ENCODE results near the gene NDUFAF5.
A peak's percentile ranks its signal among the peaks of the same experiment; 100 is the strongest.

Gene NDUFAF5

GRCh38 chr20:13868331-13868730 is 83.5 kb downstream of the NDUFAF5 start:
- DNase-seq (ENCODE audit: low read depth in 1 of 2, low spot score in 1 of 2), result peak; percentile 87 to 88
- 0 out of 2 replicates have a peak, but pooled peaks have one; percentile 53 for TF ChIP-seq POLR2AphosphoS5 (IDR thresholded peaks at IDR 0.05; ENCODE audit: low read depth)
- peak; percentile 34; the same call in 1 of the 2 replicates for TF ChIP-seq SPI1 (IDR thresholded peaks at IDR 0.05; ENCODE audit: borderline replicate concordance, low read depth)
- 0 out of 2 replicates have a peak, but pooled peaks have one; percentile 42 for TF ChIP-seq GABPA (IDR thresholded peaks at IDR 0.05; ENCODE audit: low read depth)
- TF ChIP-seq, protein P1, sequence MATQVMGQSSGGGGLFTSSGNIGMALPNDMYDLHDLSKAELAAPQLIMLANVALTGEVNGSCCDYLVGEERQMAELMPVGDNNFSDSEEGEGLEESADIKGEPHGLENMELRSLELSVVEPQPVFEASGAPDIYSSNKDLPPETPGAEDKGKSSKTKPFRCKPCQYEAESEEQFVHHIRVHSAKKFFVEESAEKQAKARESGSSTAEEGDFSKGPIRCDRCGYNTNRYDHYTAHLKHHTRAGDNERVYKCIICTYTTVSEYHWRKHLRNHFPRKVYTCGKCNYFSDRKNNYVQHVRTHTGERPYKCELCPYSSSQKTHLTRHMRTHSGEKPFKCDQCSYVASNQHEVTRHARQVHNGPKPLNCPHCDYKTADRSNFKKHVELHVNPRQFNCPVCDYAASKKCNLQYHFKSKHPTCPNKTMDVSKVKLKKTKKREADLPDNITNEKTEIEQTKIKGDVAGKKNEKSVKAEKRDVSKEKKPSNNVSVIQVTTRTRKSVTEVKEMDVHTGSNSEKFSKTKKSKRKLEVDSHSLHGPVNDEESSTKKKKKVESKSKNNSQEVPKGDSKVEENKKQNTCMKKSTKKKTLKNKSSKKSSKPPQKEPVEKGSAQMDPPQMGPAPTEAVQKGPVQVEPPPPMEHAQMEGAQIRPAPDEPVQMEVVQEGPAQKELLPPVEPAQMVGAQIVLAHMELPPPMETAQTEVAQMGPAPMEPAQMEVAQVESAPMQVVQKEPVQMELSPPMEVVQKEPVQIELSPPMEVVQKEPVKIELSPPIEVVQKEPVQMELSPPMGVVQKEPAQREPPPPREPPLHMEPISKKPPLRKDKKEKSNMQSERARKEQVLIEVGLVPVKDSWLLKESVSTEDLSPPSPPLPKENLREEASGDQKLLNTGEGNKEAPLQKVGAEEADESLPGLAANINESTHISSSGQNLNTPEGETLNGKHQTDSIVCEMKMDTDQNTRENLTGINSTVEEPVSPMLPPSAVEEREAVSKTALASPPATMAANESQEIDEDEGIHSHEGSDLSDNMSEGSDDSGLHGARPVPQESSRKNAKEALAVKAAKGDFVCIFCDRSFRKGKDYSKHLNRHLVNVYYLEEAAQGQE (IDR thresholded peaks at IDR 0.05; ENCODE audit: insufficient replicate concordance, low read depth), result no peak
- Histone ChIP-seq H3K27ac (replicated peaks) (peak overlapping the region; percentile 75), H3K27me3 (ENCODE audit: insufficient read depth, poor library complexity, severe bottlenecking) (no peaks in the 10 kb centered on the region), H3K4me3 (replicated peaks; ENCODE audit: insufficient read depth, low read length) (no peak overlapping the region)

DNA sequence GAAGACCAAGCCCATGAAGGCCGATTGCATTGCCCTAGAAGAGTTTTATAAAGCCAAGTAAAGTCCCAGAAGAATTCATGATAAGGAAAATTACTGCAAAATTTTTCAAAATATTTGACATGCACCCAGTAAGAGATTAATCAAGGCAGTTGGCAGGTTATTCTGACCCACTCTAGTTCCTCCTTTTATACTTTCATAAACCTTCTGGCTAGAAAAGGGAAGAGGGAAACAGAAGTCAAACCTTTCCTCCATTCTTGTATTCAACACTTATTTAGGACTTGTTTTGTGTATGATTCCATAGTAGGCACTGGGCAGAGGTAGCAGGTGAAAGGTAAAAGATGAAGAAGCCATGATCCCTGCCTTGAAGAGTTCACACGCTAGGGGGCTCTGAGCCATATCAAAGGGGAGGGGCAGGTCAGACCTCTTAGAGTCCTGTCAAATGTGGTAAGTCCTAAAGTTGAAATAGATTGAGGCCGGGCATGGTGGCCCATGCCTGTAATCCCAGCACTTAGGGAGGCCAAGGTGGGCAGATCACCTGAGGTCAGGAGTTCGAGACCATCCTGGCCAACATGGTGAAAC is 85.4 kb downstream of the NDUFAF5 start:
- H3K27ac ChIP-seq (replicated peaks), result peak overlapping the region; percentile 75
- no peak overlapping the region for H3K4me3 ChIP-seq (replicated peaks; ENCODE audit: insufficient read depth, low read length)
- peak in 1 of 2 experiments; percentile 25 for DNase-seq (ENCODE audit: low read depth in 1 of 2, low spot score in 1 of 2)
- TF ChIP-seq SPI1 (IDR thresholded peaks at IDR 0.05; ENCODE audit: borderline replicate concordance, low read depth) (peak; percentile 85), GABPA (IDR thresholded peaks at IDR 0.05; ENCODE audit: low read depth) (no peak)
- no peaks in the 10 kb centered on the region for H3K27me3 ChIP-seq (ENCODE audit: insufficient read depth, poor library complexity, severe bottlenecking)

Data from HL-60 (cell line).